Daoy (cell line): ENCODE results near the gene SDF4. TPM values are rescaled to one million over a fixed set of nuclear protein-coding genes. Genes with fewer than 3 reads are reported as not detected.

Experiments
- DNase-seq: peaks from one replicate; pipeline ENCODE4 v3.0.0-alpha.2; 2015; ENCODE audit warnings: low read depth
- total RNA-seq: library from RNA; depleted of rRNA; stranded (reverse); fragments of >200 nt; shearing (Covaris generic); gene quantifications from 2 replicates; pipeline ENCODE4 v1.2.3, GENCODE V29; 2014

The SDF4 gene
- total RNA-seq, 1 experiment from 2014 or later, result 91.8 TPM

- no peak for DNase-seq
Observed at GRCh38 chr1:1212780-1213344, 18.9 kb downstream of the SDF4 start.

- DNase-seq, result no peak
Observed at GRCh38 chr1:1211541-1212441, 20.0 kb downstream of the SDF4 start.

- no peak for DNase-seq
Observed at GRCh38 chr1:1210726-1211540, 20.9 kb downstream of the SDF4 start.

GRCh38 chr1:1208713-1209433 is 22.9 kb downstream of the SDF4 start:
- DNase-seq, result peak; percentile 54

GRCh38 chr1:1207571-1207892 is 24.3 kb downstream of the SDF4 start:
- no peak for DNase-seq

GRCh38 chr1:1206966-1207531 is 24.8 kb downstream of the SDF4 start:
- DNase-seq, result no peak

GRCh38 chr1:1206376-1206965 is 25.3 kb downstream of the SDF4 start, which contains the start of gene TNFRSF18:
Gene TNFRSF18, minus strand, starts transcription at chr1:1206592. Its CDS starts 21 bp downstream, at chr1:1206571.
- no peak for DNase-seq

- DNase-seq, result no peak
Observed at GRCh38 chr1:1205769-1206375, 25.9 kb downstream of the SDF4 start.

- DNase-seq, result no peak
Observed at GRCh38 chr1:1204998-1205768, 26.6 kb downstream of the SDF4 start.

- DNase-seq, result no peak
Observed at GRCh38 chr1:1204425-1204920, 27.3 kb downstream of the SDF4 start.

- DNase-seq, result no peak
Observed at GRCh38 chr1:1203561-1204424, 28.0 kb downstream of the SDF4 start.

GRCh38 chr1:1202831-1203560 is 28.8 kb downstream of the SDF4 start:
- no peak for DNase-seq

GRCh38 chr1:1200876-1201810 is 30.7 kb downstream of the SDF4 start:
- DNase-seq, result peak; percentile 56

- DNase-seq, result no peak
Observed at GRCh38 chr1:1199961-1200875, 31.6 kb downstream of the SDF4 start.

- no peak for DNase-seq
Observed at GRCh38 chr1:1199141-1199960, 32.5 kb downstream of the SDF4 start.
